Mucosa of gallbladder (tissue), 1 donor: Measurements from ENCODE around the gene MORF4L2. TPM values are rescaled to one million over a fixed set of nuclear protein-coding genes. Genes with fewer than 3 reads are reported as not detected.
"Not testable (repeated sequence)": the region's sequence is repeated elsewhere in the genome, so short reads cannot be mapped to it uniquely, and the experiment has no call there.

Experiments used
- DNase-seq: peaks from one replicate; pipeline ENCODE4 v3.0.0-alpha.2; 2020; ENCODE audit warnings: low spot score
- total RNA-seq: library from RNA; stranded (reverse); gene quantifications from one replicate; pipeline ENCODE4 v1.2.1, GENCODE V29; 2021
- donor health status: DM: no; HTN: no; CAD: no.

The MORF4L2 gene
- total RNA-seq, 1 donor from 2014 or later = 254 TPM

- no peak for DNase-seq
Measured at GRCh38 chrX:103678199-103678993, 8.1 kb downstream of the MORF4L2 start.

GRCh38 chrX:103674531-103675454 is 11.7 kb downstream of the MORF4L2 start:
- no peak for DNase-seq

GRCh38 chrX:103669745-103670144 is 16.8 kb downstream of the MORF4L2 start:
- DNase-seq = no peak

- DNase-seq = no peak
Measured at GRCh38 chrX:103666202-103667107, 20.0 kb downstream of the MORF4L2 start.

GRCh38 chrX:103663981-103664762 is 22.3 kb downstream of the MORF4L2 start:
- DNase-seq = no peak

- DNase-seq = not testable (repeated sequence)
Measured at GRCh38 chrX:103659460-103659859, 27.0 kb downstream of the MORF4L2 start.

GRCh38 chrX:103658681-103659433 is 27.6 kb downstream of the MORF4L2 start:
- no peak for DNase-seq

- DNase-seq = not testable (repeated sequence)
Measured at GRCh38 chrX:103657066-103657465, 29.4 kb downstream of the MORF4L2 start.

- DNase-seq = no peak
Measured at GRCh38 chrX:103656617-103657016, 29.9 kb downstream of the MORF4L2 start.

GRCh38 chrX:103655230-103656000 is 31.1 kb downstream of the MORF4L2 start:
- DNase-seq = not testable (repeated sequence)

GRCh38 chrX:103651151-103651773 is 35.2 kb downstream of the MORF4L2 start:
- DNase-seq = no peak

GRCh38 chrX:103647630-103648029 is 38.9 kb downstream of the MORF4L2 start:
- DNase-seq = no peak

- DNase-seq = no peak
Measured at GRCh38 chrX:103644125-103644524, 42.4 kb downstream of the MORF4L2 start.

- DNase-seq = no peak
Measured at GRCh38 chrX:103640401-103641155, 45.9 kb downstream of the MORF4L2 start.

GRCh38 chrX:103638479-103639346 is 47.8 kb downstream of the MORF4L2 start:
- DNase-seq = not testable (repeated sequence)

- no peak for DNase-seq
Measured at GRCh38 chrX:103637604-103638338, 48.7 kb downstream of the MORF4L2 start.
